Panc1 (cell line): Measurements from ENCODE around the gene RRBP1. TPM values are rescaled to one million over a fixed set of nuclear protein-coding genes. Genes with fewer than 3 reads are reported as not detected.

Experiments used
- ATAC-seq: fragments of 200-7000 bp; cut with Tn5 transposase; 2 replicates; pipeline ENCODE4 v1.9.1; 2020; ENCODE audit warnings: mild to moderate bottlenecking, moderate library complexity
- BruUV-seq: library from RNA; stranded (reverse); fragments of 400-500 nt; replicated peaks from 2 replicates; lab custom pipeline; 2021; lab: Mats Ljungman, UMichigan
- CTCF ChIA-PET: fragments of 300-600 bp; sonication (Branson Sonifier 250); formaldehyde crosslinking; loops from one replicate; lab custom pipeline; 2022; ENCODE audit warnings: antibody characterized with exemption; lab: Charles Lee
- POLR2A ChIA-PET: fragments of 300-600 bp; sonication (Branson Sonifier 250); formaldehyde crosslinking; loops from one replicate; lab custom pipeline; 2022; ENCODE audit warnings: antibody characterized with exemption; lab: Charles Lee
- DNase-seq: peaks from one replicate; pipeline ENCODE4 v3.0.0-alpha.2; 2010; ENCODE audit warnings: low read depth, low spot score
- H3K27ac ChIP-seq: 2 replicates; pipeline ENCODE4 v1.5.1; 2011; ENCODE audit warnings: mild to moderate bottlenecking, low read length, inconsistent platforms
- H3K27me3 ChIP-seq: fragments of 200-500 bp; sonication (Bioruptor generic); 2 replicates; pipeline ENCODE4 v1.6.0; 2014; ENCODE audit warnings: low read length, inconsistent platforms; ENCODE audit not compliant: control insufficient read depth, insufficient read depth
- H3K36me3 ChIP-seq: fragments of 200-500 bp; sonication (Bioruptor generic); 2 replicates; pipeline ENCODE4 v1.5.1; 2014; ENCODE audit warnings: inconsistent platforms, mild to moderate bottlenecking, low read length, moderate library complexity; ENCODE audit not compliant: control insufficient read depth, insufficient read depth
- H3K4me1 ChIP-seq: 2 replicates; pipeline ENCODE4 v1.5.1; 2011; ENCODE audit warnings: inconsistent platforms, mild to moderate bottlenecking, low read length, moderate library complexity; ENCODE audit not compliant: control insufficient read depth, insufficient read depth
- H3K4me3 ChIP-seq, 2 experiments: 2 replicates each; pipeline ENCODE4 v1.5.1; 2011 to 2012; ENCODE audit warnings: low read depth in 2 of 2, low read length in 2 of 2, mild to moderate bottlenecking in 2 of 2, inconsistent platforms in 1 of 2, moderate library complexity in 1 of 2
- H3K9me3 ChIP-seq: fragments of 200-500 bp; sonication (Bioruptor generic); 2 replicates; pipeline ENCODE4 v1.5.1; 2014; ENCODE audit warnings: low read depth, mild to moderate bottlenecking, inconsistent platforms, low read length, moderate library complexity; ENCODE audit not compliant: control insufficient read depth, insufficient read depth
- CTCF ChIP-seq: fragments of 450-650 bp; IDR thresholded peaks from 2 replicates; pipeline ENCODE4 v1.5.1; 2017; ENCODE audit warnings: mild to moderate bottlenecking
- POLR2AphosphoS5 ChIP-seq: IDR thresholded peaks from 2 replicates; pipeline ENCODE4 v1.6.1; 2012; ENCODE audit warnings: mild to moderate bottlenecking, low read depth, low read length, moderate library complexity
- REST ChIP-seq, 2 experiments: IDR thresholded peaks; 2 replicates each; pipeline ENCODE4 v1.6.1; 2011 to 2012; ENCODE audit warnings: low read depth in 2 of 2, control low read depth in 1 of 2, low read length in 1 of 2, mild to moderate bottlenecking in 1 of 2, moderate library complexity in 1 of 2; ENCODE audit not compliant: insufficient read depth in 1 of 2
- SIN3A ChIP-seq: IDR thresholded peaks from 2 replicates; pipeline ENCODE4 v1.6.1; 2012; ENCODE audit warnings: low read depth, mild to moderate bottlenecking, low read length, moderate library complexity, borderline replicate concordance; ENCODE audit not compliant: insufficient read depth
- TCF7L2 ChIP-seq: IDR thresholded peaks from 2 replicates; pipeline ENCODE4 v1.6.1; 2011; ENCODE audit warnings: mild to moderate bottlenecking, low read depth, low read length, inconsistent platforms
- in situ Hi-C: cut with HindIII; loops from 2 replicates; pipeline ENCODE4 v1.10.0; 2016; ENCODE audit warnings: low sequenced_read_pairs, low pct_unique_long_range_greater_than_20kb
- intact Hi-C: fragments of 100-400 bp; cut with micrococcal nuclease; formaldehyde crosslinking; loops from one replicate; pipeline ENCODE4 v1.10.0; 2022; ENCODE audit not compliant: unreplicated experiment
- total RNA-seq: library from RNA; stranded (reverse); gene quantifications from one replicate; pipeline ENCODE4 v1.2.1, GENCODE V29; 2021; ENCODE audit not compliant: unreplicated experiment

Gene RRBP1
- total RNA-seq, 1 experiment from 2014 or later: 152 TPM

GRCh38 chr20:17648791-17649730 is 33.0 kb downstream of the RRBP1 start:
- no peaks in the 10 kb centered on the region for H3K27me3 ChIP-seq
- no TSS peak for BruUV-seq
- ChIA-PET POLR2A (interaction anchor here (0.6 kb wide), 1 partner anchor 27 kb away, joined by 4 read pairs; no protein-coding TSS in a partner anchor), CTCF (interaction anchor here (0.7 to 1.2 kb wide), 2 partner anchors 15 to 40 kb away, joined by 3 read pairs; no protein-coding TSS in a partner anchor)
- H3K4me1 ChIP-seq: peaks cover 78% of the 10 kb centered on the region
- ATAC-seq (0 out of 2 replicates have a peak, but pooled peaks have one; percentile 43), DNase-seq (no peak)
- in situ Hi-C loops (no loop called here), intact Hi-C loops (no loop called here)
- peak; percentile 27; the same call in 1 of the 2 replicates for TF ChIP-seq CTCF
- no peak for TF ChIP-seq SIN3A
- no peaks in the 10 kb centered on the region for H3K36me3 ChIP-seq
- H3K4me3 ChIP-seq: no peak overlapping the region
- H3K27ac ChIP-seq: no peak overlapping the region; the same call in 1 of the 2 replicates
- no peaks in the 10 kb centered on the region for H3K9me3 ChIP-seq

- in situ Hi-C loops (no loop called here), intact Hi-C loops (no loop called here)
- no peak for DNase-seq
- CTCF ChIA-PET: no interaction called here
- no peak for TF ChIP-seq SIN3A
- TF ChIP-seq CTCF: no peak
- no peak for TF ChIP-seq TCF7L2
- no peak for TF ChIP-seq POLR2AphosphoS5
- no peak for TF ChIP-seq REST (IDR thresholded peaks at IDR 0.05; ENCODE audit: insufficient read depth in 1 of 2, low read depth in 2 of 2, low read length in 1 of 2)
- Histone ChIP-seq H3K4me1 (peaks cover 79% of the 10 kb centered on the region), H3K4me3 (no peak overlapping the region), H3K36me3 (no peaks in the 10 kb centered on the region), H3K27ac (peak overlapping the region; percentile 75; the same call in 1 of the 2 replicates), H3K27me3 (no peaks in the 10 kb centered on the region), H3K9me3 (no peaks in the 10 kb centered on the region)
- POLR2A ChIA-PET: interaction anchor here (0.6 kb wide), 2 partner anchors 27 to 33 kb away, joined by 4 to 13 read pairs; no protein-coding TSS in a partner anchor
- BruUV-seq: TSS peak; percentile 32
- no peak for ATAC-seq
Observed at GRCh38 chr20:17648315-17648646, 33.8 kb downstream of the RRBP1 start.
